ENCODE measurements around the gene NPLOC4.
"Not testable (repeated sequence)": the region's sequence is repeated elsewhere in the genome, so short reads cannot be mapped to it uniquely, and the experiment has no call there.

Gene NPLOC4

GRCh38 chr17:81631482-81631881 is 5.4 kb downstream of the NPLOC4 start:
- no peak for DNase-seq (ENCODE audit: low read depth)

- DNase-seq (ENCODE audit: low read depth) = no peak
Measured at GRCh38 chr17:81630274-81630673, 6.6 kb downstream of the NPLOC4 start.

- no peak for DNase-seq (ENCODE audit: low read depth)
Measured at GRCh38 chr17:81621494-81622130, 15.3 kb downstream of the NPLOC4 start.

GRCh38 chr17:81618307-81618706 is 18.6 kb downstream of the NPLOC4 start:
- not testable (repeated sequence) for DNase-seq (ENCODE audit: low read depth)

DNA sequence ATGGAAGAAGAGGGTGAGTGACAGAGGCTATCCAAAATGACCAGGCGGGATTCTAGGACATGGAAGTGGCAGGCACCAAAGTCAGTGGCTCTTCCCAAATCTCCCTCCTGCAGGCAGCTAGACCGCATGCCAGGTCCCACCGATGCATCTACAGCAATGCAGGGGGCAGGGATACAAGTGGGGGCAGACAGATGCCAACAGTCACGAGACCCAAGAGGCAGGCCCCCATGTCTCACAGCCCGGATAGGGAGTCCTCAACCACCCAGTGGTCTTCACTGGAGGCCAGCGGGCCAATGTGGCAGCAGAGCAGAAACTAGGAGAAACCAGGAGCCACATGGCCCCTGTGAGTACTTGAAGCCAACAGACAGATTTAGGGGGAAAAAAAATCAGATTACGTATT is 20.0 kb downstream of the NPLOC4 start:
- no peak for DNase-seq (ENCODE audit: low read depth)

DNA sequence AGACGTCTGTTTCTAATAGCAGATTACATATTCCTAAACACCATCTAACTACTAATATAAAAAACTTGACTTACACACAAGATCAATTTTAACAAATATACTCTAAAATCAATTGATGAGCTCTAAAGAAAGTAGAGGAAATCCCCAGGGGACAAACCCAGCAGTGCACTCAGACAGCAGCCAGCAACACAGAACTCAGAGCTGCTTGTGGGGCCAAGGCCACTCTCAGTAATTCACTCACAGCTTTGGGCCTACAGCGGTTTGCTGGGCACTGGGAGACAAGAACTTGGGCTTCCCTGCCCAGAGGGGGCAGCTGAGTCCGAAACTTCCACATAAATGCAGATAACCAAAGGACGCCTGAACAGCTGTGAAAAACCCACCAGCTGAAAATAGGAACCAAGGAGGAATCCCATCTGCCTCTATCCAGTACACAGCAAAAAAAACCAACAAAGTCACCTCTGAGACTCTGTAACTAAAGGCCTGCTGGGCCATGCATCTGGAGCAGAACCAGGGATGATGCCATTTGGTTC is 21.4 kb downstream of the NPLOC4 start:
- DNase-seq (ENCODE audit: low read depth) = no peak

GRCh38 chr17:81612172-81612970 is 24.5 kb downstream of the NPLOC4 start:
- DNase-seq (ENCODE audit: low read depth) = no peak

DNA sequence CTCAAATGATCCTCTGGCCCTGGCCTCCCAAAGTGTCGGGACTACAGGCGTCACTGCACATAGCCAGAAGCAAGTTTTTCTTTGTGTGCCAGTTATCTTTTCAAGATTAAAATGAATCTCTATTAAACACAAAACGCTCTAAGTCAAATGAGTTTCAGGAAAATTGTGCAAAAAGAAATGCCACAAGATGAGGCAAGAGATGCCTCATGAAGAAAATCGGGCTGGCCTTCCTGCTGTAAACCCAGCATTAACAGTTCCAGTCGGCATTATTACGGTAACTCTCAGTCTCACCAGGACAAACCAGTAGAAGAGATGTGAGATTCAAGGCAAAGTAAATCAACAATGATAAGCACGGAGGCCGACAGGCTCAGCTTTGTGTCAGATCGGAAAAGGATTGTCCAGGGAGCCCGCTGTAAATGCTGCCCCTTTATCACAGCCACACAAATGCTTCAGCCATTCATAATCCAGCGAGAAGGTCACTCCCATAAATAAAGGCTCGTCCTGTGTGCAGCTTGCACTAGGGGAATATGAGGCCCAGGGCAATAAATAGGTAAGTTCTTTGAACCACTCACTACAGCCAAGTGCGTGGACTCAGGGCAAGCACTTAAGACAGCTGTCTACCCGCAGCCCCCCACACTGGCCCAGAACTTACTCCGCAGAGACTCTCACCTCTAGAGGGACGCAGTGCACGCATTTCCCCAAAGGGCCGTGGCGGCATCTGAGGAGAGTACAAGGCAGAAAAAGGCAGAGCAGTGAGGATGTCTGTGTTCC is 27.2 kb downstream of the NPLOC4 start:
- no peak for DNase-seq (ENCODE audit: low read depth)

GRCh38 chr17:81608605-81609004 is 28.3 kb downstream of the NPLOC4 start:
- no peak for DNase-seq (ENCODE audit: low read depth)

DNA sequence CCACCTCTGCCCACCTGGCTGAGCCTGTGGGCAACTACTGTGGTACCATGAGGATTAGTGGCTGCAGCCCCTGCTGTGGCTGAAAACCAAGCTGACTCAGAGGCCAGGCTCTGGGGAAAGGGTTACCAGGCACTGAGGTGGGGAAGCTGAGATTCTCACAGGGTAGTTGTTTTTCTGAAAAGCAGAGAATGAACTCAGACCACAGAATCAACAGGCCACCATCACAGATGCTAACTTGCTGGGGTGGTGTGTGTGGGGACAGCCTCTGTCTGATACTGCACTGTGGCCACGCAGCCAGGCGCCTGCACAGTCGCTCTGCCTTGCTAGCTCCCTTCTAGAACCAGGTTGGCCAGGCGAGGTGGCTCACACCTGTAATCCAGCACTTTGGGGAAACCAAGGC is 28.8 kb downstream of the NPLOC4 start:
- DNase-seq (ENCODE audit: low read depth) = no peak

GRCh38 chr17:81607431-81607830 is 29.5 kb downstream of the NPLOC4 start:
- no peak for DNase-seq (ENCODE audit: low read depth)

- DNase-seq (ENCODE audit: low read depth) = no peak
Measured at GRCh38 chr17:81603846-81604610, 32.9 kb downstream of the NPLOC4 start.

GRCh38 chr17:81601525-81602120 is 35.3 kb downstream of the NPLOC4 start:
- DNase-seq (ENCODE audit: low read depth) = peak; percentile 15

DNA sequence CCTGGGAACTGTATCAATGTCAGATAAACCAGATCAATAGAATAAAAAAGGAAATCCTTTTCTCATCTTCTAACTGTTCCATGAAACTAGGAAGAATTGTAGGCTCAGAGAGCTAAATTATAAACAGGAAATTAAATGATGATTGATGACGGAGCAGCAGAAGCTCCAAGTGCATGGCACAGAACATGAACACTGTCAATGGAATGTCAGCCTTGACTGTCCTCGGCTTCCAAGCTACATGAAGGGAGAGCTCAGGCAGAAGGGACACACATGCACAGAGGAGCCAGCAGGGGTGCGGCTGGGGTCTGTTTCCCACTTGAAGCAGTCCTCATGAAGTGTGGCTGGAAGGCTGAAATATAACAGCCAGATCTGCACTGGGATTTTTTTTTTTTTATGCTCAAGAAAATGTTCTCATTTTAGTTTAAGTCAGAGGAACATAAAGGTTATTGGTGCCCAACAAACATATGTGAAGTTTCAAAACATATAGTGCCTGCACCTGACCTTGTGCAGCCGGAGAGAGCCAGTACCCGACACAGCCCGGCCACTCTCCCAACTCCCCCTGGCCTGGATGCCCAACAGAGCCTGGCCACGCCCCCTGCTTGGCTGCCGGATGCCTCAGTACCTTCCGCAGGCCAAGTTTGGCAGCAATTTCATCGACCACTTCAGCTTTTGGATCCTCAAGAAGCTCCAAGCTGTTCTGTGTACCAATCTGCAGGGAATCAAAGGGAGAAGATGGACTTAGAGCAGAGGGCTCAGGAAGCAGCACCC is 37.0 kb downstream of the NPLOC4 start:
- no peak for DNase-seq (ENCODE audit: low read depth)

DNA sequence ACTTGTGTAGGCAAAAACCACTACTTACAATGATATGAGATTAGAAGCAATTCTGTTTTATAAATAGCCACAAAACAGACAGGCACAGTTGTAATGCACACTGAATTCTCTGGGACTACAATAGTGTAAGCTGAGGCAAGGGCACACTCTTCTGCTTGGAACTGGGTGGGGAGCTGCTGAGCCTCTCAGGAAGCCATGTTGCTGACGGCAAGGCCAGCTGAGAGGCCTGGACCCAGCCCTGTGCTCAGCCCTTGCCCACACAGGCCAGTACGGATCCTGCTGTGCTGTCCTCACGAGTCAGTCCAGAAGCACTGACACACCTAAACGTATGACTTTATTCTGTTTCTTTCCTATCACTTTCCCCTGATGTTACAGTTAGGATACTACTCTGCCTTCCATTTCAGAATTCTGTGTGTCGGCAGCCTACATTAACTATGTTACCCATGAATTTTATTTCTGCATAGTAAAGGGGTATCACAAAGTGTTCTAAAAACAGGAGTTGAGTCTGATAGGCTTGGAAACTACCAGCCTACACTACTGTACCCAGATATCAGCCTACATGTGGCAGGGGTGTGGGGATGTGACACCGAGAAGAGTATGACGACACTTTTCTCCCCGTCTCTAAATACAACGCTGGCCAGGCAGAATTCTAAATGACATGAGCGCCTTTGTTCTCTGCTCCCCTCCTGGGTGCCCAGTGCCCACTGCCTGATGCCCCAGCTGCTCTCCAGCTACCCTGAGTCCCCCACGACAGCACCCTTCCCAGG is 43.6 kb downstream of the NPLOC4 start:
- no peak for DNase-seq (ENCODE audit: low read depth)

DNA sequence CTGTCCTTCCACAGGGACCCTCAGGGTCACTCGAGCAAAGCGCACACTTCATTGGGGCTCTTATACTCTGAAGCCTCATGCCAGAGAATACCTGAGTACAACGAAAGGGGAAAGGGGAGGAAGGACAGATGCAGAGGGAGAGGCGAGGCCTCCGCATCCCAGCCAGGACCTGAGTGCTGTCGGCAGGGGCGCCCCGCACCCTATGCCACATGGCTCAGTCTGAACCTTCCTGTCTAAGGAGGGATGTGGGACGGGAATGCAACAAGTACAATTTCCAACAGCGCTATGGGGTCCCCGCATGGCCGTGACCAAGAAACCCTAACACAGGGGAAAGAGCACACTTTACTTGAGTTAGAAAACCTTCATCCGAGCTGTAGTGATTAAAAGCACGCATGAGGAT is 44.9 kb downstream of the NPLOC4 start:
- no peak for DNase-seq (ENCODE audit: low read depth)

- no peak for DNase-seq (ENCODE audit: low read depth)
Measured at GRCh38 chr17:81590121-81590520, 46.8 kb downstream of the NPLOC4 start.

DNA sequence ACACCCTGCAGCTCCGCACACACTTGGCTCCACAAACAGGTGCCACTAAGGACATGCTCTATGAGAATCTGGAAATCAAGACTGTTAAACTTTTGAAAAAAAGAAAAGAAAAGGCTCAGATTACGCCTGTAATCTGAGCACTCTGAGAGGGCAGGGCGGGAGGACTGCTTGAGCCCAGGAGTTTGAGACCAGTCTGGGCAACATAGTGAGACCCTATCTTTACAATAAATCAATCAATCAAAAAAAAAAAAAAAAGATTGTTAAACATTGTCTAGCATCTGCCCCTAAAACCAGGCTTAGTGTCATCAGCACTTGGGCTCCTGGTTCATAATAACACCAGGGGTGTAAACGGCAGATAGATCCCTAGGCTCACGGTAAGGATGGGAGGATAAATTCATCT is 47.3 kb downstream of the NPLOC4 start:
- DNase-seq (ENCODE audit: low read depth) = no peak

- no peak for DNase-seq (ENCODE audit: low read depth)
Measured at GRCh38 chr17:81586096-81586495, 50.8 kb downstream of the NPLOC4 start.

GRCh38 chr17:81584771-81585170 is 52.1 kb downstream of the NPLOC4 start:
- not testable (repeated sequence) for DNase-seq (ENCODE audit: low read depth)
